Kasumi-1 (cell line): ENCODE data around the gene NMNAT3.

Source experiments
- DNase-seq, 2 experiments: peaks; one replicate each; lab custom pipeline; 2025; lab: John Stamatoyannopoulos, UW

The NMNAT3 gene

DNA sequence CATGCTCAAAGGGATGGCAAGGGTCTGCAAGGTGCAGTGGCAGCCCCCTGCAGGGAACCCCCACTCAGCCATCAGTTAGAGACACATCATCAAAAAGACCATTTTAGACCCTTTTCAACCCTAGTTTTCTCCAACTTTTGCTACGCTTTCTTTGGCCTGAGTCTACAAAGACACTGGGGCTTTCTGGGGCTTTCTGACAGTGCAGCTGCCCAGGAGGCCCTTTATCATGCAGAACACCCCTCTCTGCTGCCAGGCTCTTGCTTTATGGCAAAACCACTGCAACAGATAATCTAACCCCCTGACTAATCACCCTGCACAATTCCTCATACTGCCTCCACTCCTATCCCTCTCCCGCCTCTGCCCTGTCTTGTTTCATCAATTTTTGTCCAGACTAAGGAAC lies 2.4 kb downstream of the NMNAT3 start:
- DNase-seq, result no peak

DNA sequence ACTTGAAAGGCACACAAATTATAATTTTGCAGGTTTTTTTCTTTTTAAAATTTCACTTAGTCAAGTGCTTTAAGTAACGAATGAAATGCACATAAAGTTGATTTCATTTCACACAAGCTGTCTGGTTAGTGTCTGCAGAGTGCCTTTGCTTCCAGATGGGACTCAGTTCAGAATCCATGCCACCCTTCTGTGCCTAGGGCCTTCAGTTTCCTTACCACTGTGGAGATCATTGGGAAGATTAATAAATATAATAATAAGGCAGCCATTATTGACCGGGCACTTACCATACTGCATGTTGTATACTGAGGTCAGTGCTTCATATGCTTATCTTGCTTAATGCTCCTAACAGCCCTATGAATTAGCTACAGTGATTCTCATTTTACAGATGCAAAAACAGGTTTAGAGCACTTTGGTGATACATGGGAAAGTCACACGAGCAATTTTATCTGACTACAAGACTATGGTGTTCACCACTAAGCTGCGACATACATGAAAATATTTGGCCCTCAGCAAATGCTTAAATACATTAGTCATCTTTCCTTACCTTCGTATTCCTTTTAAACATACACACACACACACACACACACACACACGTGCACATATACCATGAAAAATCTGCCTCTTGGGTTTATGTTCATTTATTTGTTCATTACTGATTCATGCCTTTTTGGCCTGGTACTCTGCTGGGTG lies 3.1 kb downstream of the NMNAT3 start:
- DNase-seq, result no peak

DNA sequence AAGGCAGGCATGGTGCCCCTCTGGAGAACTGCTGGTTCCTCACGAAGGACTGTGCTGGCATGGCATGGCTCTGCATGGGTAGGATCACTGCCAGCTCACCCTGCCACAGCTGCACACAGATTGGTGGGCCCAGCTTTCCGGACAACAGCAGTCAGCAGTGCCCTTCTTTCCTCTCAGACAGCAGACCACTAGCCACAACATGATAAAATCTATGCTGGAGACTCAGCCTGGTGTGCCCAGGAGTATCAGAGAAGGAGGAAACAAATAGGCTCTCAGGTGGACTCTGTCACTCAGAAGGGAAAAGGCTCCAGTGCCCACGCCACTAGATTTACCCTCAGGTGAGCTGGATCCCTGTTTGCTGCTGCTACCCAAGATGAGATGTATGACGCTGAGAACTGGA lies 4.9 kb downstream of the NMNAT3 start:
- no peak for DNase-seq

DNA sequence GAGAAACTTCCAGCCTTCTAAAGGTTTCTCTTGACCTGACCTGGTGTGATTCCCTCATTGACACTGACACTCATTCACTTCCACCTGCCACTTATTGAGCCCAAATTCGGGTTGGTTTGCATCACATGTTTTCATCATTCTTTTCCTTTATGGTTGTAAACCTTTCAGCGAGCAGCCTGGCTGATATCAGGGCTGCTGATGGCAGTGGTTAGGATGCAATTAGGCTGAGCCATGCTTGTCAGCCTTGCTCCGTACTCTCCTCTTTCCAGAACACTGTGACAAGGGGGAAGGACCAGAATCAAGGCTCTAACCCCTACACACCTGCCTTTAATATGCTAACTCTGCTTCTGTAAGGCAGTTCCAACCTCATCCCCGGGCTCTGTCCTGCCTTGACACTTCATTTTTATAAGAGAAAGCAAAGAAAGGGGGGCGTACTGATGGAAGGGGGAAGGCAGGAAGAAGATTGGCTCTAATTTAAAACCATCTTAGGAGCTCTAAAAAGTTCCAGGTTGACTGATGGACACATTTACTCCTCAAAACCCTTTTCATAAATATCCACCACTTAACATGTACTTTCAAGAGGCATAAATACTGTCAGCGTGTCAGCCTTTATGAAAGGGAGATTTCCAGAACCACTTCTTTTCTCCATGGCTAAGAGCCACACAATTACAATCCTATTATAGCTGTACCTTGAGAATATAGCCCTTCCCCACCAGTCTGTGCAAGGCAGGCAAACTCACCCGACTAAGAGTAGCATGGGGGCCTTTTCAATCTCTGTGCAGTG lies 5.7 kb downstream of the NMNAT3 start:
- no peak for DNase-seq

DNA sequence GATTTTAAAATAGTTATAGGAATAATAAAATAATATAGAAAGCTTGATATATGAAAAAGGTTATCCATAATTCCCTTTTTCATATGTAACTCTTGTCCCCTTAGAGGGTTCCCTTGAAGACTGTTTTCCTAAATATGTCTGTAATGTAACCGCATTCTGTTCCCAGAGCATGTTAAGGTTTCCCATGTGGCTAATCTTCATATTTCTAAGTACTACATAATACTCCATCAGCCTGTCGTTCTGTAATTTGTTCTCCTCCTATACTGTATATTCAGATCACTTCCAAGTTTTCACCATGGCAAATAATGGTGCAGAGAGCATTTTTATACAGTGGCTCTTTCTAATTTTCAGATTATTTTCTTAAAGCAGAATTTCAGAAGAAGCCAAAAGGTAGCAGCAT lies 6.7 kb downstream of the NMNAT3 start:
- DNase-seq, result no peak

DNA sequence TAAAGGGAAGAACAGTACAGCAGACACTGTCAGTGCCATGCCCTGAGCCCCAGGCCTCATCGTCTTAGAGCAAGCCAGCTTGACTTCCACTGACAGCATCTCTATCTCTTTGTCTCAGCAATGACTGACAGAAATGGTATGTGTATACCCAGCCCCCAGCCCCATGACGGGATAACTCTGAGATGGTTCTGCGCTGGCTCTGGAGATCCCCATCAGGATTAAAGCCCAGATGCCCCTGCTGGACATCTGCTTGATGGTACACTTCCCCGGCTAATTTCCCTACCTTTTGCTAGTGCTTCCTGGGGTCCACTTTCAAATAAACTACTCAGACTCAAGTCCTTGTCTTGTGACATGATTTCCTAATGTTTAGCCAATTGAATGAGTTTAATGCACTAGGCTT lies 7.6 kb downstream of the NMNAT3 start:
- DNase-seq, result no peak

DNA sequence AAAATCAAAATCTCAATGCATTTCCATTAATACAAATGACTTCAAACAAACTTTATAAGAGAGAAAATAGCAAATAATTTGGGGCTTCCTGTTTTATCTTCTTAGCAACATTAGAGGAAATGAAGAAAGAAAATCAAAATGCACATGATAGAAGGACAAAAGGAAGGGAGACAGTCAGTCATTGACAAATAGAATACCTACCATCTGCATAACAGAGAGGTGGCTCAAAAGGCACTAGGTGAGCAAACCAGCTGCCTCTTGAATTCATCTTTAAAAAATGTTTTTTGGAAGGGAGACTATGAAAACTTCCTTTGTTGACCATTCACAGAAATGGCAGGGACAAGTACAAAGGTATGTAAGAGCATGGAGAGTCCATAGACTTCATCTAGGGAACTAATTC lies 9.4 kb downstream of the NMNAT3 start:
- DNase-seq, result no peak

DNA sequence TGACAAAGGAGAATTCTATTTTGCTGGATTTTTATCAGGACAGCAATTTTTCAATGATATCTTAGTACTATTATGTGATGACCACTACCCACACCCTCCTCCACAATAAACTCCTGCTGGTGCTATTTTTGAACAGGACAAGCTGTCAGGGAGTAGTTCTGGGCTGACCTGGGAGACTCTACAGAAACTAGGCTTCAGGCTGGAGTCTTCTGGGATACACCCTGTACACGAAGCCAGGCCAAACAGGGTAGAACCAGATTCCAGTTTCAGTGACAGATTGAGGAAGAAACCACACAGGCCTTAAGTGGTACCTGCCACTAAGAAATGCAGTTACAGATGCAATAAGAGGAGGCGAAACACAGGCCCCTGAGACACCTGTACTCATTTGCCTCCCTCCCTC lies 12.8 kb downstream of the NMNAT3 start:
- DNase-seq, result no peak

DNA sequence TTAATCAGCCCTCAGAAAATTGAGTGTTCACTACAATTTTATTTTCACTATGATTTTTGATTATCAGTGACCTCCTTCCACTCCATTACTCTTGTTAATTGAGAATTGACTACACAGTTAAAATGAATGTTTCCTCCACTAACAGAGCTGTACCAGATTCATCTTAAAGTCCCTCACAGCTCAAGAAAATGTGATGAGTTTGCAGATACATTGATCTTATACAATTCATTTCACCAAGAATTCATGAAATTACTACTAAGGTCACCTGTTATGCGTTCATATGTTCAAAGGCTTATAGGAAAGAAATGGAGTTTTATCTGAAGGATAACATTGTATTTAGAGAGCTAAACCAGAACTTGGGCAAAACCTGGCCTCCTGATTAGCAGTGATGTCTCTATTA lies 17.5 kb downstream of the NMNAT3 start:
- DNase-seq, result no peak

DNA sequence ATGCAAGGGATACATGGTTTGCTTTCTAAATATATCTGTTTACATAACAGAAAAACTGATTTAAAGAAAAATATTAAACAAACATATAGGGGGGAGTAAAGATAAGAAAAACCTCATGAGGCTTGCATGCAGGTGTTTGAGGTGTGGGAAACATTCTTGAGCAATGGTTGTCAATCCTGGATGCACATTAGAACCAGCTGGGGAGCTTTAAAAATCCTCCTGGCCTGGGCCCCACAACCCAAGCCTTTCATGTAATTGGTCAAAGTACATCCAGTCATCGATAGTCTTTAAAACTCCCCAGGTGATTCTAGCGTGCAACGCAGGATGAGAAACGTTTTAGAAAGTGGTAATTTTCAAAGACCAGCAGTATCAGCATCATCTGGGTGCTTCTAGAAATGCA lies 18.3 kb downstream of the NMNAT3 start:
- DNase-seq, result no peak

DNA sequence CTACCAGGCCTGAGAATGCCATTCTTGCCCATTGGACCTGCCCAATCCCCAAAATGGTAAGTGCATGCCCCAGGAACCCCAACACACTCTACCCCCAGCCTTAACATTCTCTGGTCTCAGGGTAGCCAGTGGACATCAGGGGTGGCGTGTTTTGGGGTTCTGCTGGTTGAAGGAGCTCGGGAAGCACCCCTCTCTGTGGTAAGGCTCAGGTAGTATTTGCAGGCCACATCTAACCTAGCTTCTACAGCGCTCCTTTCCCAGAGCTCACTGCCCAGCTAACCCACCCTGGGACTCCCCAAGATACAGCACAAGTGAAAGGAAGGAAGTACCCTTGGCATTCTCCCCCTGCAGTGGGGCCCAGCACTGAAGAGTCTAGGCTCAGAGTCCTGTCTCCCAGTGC lies 19.8 kb downstream of the NMNAT3 start:
- no peak for DNase-seq

DNA sequence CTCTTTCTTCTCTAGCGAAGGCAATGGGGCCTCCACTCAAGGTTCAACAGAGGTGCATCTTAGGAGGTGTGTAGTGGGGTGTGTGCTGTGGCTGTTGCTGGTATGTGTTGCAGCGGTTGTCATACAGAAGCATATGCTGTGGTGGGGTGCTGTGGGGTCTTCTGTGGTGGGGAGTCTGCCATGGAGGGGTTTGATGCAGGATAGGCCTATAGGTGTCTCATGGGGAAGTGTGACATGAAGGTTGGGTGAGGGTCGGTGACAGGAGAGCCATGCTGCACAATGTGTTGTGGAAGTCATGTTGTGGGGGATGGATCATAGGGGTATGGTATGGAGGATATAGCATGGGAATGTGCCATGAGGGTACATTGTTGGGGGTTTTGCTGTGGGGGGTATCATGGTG lies 20.3 kb downstream of the NMNAT3 start:
- no peak for DNase-seq

DNA sequence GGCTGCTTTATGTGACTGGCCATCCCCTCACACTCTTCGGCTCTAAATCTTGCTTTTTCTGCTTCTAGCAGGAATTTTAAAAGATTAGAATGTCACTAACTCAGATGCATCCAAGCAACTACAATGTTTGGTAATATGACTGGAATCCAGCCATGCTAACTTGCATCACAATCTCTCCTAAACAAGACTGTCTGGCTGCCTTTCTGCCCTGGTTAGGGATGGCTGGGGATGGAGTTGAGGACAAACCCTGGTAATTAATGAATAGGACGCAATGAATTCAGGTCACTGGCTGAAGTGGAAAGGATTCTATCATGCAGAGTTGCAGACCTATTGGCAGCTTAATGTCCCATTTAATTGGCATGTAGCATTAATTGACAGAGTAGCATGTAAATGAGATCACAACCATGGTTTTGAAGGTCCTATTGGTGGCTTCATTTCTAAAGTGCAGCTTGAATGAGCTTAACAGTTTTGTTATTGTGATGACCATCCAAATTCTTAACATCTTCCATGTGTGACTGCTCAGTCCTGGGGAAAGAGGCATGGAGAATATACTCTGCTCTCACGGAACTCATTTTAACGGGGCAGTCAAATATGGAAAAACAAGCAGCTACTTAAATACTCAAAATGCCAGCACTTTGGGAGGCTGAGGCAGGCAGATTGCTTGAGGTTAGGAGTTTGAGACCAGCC lies 21.7 kb downstream of the NMNAT3 start:
- no peak for DNase-seq

DNA sequence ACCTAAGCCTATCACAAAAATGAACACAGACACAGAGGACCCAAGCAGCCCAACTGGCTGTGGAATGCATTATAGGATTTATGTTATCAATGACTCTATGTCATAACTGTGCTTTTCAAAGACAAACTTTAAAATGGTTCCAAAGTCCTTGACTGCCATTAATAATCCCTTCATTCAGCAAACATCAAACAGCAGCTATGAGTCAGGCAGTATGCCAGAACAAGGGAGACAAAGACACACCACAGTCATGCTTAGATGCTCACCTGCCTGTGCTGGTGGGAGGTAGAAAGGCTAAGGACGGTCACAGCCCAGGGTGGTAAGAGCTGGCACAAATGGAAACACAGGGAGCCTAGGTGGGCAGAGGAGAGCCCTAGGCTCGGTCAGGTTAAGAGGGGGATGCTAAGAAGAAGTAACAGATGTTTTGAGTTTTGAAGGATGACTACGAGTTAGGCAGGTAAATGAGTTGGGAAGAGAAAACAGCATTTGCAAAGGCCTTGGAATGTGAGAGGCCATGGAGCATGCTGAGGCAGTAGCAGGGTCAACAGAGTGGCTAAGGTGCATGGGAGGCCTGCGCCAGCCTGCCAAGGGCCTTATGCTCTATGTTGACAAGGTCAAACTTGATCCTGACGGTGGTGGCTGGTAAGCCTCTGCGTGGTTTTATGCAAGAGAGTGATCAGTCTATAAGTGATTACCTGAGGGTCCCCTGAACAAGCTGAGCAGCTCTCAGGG lies 23.0 kb downstream of the NMNAT3 start:
- no peak for DNase-seq

DNA sequence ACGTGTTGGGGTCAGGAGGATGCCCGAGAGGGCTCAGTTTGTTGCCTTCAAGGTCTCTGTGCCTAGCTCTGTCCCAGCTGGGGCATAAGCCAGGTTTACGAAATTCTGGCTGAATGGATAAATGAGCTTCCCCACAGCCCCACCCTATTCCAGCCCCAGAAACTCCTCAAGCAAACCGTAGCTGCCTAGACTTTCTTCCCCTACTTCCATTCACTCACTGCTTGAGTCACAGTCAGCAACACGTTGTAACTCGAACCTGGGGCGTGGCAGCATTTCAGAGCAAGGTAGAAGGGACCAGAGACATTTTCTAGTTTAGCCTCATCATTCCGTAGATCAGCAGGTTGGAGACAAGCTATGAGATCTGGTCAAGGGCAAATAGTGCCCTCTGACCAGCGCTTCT lies 24.2 kb downstream of the NMNAT3 start:
- no peak for DNase-seq

DNA sequence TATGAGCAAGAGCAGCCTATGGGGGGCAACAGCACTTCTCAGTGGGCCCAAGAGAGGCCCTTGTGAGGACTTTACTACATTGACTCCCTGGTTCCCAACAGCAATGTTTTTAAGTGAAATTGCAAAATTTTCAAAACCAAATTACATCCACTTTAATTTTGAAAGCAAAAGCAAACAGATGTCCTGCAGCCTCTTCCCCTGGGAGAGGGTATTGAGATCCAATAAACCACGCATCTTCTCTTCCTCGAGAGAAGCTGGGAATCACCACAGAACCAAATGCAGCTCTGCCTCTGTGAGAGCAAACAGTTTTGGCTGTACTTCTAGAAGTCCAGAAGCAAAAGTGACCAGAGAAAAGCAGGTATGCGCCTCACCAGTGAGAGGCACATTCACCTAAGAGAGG lies 25.2 kb downstream of the NMNAT3 start:
- DNase-seq, result no peak

DNA sequence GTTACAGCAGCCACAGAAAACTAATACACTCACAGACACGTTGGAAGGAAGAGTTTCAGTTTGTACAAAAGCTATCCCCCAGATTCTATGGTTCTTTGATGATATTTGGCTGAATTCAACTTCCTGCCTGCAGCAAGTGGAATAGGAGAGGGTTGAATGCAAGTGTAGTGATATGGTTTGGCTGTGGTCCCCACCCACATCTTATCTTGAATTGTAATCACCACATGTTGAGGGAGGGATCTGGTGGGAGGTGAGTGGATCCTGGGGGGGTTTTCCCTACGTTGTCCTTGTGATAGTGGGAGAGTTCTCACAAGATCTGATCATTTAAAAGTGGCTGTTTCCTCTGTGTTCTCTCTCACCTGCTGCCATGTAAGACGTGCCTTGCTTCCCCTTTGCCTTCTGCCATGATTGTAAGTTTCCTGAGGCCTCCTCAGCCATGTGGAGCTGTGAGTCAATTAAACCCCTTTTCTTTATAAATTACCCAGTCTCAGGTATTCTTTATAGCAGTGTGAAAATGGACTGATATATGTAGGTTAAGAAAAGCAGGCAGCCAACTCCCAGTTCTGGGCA lies 29.8 kb downstream of the NMNAT3 start:
- DNase-seq, result no peak

DNA sequence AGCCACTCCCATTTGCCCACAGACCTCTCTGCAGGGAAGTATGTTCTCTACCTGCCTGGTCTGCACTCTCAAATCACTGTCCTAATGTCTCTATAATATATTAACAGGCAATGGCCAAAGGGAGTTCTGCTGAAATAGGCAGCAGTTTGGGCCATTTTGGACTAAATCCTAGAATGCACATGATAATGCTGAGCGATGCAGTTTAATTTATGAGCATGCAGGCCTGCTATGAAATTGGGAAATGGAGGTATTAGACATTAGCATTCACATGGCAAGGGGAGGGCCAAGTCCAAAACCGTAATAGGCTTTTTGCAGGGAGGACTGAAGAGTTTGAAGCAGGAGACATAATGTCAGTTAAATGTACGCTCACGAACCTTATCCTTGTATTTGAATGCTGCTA lies 31.3 kb downstream of the NMNAT3 start:
- DNase-seq, result no peak

DNA sequence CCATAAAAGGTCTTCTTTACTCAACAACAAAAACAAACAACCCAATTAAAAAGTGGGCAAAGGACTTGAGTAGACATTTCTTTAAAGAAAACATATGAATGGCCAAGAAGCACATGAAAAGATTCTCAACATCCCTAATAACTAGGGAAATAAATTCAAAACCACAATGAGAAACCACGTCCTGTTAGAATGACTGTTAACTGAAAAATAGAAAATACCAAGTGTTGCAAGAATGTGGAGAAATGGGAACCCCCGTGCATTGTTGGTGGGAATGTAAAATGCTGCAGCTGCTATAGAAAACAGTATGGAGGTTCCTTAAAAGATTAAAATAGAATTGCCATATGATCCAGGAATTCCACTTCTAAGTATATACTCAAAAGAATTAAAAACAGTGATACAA lies 34.8 kb downstream of the NMNAT3 start:
- peak; percentile 72 to 79 for DNase-seq

DNA sequence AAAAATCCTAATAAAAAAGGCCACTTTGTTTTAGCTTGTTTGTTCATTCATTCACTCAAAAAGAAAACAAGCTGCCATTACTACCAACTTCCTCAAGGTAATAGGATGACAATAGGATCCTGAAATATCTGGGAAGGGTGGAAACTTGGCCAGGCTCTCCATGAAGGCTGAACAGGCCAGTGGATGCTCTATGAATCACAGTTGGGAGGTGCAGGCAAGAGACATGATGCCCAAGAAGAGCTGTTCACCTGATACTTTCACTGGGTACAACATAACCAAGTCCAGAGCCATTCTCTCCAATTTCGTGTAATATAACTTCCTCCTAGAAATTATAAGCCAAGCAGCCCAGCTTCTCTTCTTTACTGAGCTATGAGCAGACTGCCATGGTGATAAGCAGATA lies 37.3 kb downstream of the NMNAT3 start:
- DNase-seq, result no peak

DNA sequence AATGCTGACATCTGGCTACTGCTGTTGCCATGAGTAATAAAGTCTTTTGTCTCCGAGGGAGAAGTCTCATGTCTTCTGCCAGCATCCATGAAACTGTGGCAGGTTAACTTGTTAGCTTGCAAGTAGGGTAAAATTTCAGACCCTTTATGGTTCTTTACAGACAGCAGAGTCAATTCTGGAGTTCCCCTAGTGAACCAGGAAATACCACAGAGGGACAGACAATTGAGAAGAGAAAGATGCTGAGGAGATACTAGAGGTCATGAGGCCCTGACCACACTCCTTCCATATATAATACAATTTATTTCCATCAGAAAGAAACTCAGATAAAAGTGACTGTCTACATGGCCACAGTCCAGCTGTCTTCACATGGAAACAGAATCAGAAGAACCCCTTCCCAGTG lies 38.1 kb downstream of the NMNAT3 start:
- DNase-seq, result no peak

DNA sequence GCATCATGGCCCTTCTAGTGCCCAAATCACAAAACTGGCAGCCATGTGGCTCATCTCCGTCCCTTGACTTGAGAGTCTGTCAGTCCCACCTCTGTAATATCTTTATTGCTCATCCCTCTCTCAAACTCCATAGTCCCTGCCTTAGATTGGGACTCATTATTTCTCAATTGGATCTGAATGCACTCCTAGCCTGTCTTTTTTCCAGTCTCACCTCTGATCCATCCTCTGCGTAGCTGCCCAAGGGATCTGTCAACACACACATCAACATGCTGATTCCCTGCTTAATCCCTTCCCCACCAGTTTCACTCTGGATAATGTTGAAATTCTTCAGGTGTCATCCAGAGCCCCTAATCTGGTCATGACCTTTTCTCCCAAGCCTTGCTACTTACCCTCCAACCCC lies 39.3 kb downstream of the NMNAT3 start:
- DNase-seq, result no peak
